CD4-positive, alpha-beta T cell treated with Interleukin-15 for 1 hour (primary cell): ENCODE measurements around the gene FAM180B.

Experiments
- DNase-seq: peaks from one replicate; pipeline ENCODE4 v3.0.0-alpha.2; 2020

FAM180B gene

DNA sequence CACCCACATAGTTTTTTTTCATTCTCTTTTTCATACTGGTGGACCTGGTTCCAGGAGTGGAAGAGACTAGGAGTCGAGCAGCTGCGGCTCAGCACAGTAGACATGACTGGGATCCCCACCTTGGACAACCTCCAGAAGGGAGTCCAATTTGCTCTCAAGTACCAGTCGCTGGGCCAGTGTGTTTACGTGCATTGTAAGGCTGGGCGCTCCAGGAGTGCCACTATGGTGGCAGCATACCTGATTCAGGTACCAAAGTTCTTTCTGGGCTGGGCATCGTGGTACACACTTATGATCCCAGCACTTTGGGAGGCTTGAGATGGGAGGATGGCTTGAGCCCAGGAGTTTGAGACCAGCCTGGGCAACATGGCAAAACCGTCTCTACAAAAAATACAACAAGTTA, 16.8 kb upstream of the FAM180B start:
- DNase-seq: no peak

- no peak for DNase-seq
These were observed 15.7 kb upstream of the FAM180B start for GRCh38 chr11:47570651-47571356.

- no peak for DNase-seq
These were observed 15.1 kb upstream of the FAM180B start for GRCh38 chr11:47571357-47571729.

DNA sequence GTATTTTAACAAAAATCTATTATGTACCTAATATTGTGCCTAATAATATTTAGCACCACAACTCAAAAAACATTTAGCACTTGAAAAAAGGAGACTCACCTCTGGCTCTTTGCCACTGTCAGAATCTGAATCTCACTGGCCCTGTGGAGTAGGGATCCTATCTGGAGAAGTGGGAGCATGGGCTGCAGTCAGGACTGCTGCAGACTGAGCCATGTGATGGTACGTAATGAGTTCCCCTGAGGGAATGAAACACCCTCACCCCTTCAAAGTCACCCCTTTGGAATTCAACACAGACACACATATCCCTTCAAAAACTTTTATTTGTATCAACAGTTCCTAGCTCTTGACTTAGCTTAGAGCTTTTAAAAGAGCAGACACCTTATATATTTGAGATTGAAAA, 14.6 kb upstream of the FAM180B start:
- DNase-seq: no peak

DNA sequence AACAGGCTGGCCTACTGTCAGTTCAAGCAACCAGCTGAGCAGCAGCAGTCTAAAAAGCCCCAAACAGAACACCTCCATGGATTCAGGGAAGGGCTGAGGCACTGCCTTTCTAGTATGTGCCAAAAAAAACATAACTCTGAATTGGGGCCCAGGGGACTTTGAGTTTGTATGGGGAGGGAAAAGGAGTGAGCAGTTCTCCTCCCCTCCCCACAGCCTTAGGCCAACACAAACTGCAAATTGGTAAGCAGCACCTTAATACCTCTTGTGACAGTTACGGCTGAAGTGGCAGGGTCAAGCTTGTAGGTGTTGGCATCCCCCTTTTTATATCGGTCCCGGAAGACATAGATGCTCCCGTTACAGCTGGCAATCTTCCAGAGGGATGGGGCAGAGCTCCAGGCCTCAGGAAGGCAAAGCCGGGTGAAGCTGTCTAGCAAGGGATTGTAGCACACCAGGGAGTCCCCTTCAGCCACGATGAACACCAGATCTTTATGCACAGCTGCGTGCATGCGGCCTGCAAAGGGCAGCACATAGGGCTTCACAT, 13.7 kb upstream of the FAM180B start:
- no peak for DNase-seq

GRCh38 chr11:47573321-47573720, 13.2 kb upstream of the FAM180B start:
- no peak for DNase-seq

DNA sequence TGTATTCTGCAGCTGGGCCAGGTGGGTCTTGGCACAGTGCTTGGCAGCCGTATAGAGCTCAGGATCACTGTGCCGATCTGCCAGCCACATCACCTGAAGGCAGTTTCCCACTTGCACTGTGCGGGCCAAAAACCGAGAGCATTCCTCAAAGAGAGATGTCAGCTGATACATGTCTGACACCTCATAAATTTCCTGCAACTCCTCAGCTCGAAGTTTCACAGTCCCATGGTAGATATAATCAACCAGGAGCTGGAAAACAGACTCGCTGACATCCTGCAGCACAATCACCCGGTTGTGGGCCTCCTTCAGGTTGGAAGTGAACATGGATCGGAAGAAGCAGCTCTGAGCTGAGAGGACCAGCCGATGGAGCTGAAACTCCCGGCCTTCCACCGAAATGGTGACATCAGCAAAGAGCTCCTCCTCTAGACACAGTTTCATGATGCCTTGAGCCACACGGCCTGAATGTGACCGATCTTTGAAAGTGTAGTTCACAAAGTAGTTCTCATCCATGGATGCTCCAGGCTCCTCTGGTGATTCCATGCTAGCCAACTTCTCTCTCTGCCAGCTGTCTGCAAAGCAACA, 8.9 kb upstream of the FAM180B start:
- DNase-seq: no peak

DNA sequence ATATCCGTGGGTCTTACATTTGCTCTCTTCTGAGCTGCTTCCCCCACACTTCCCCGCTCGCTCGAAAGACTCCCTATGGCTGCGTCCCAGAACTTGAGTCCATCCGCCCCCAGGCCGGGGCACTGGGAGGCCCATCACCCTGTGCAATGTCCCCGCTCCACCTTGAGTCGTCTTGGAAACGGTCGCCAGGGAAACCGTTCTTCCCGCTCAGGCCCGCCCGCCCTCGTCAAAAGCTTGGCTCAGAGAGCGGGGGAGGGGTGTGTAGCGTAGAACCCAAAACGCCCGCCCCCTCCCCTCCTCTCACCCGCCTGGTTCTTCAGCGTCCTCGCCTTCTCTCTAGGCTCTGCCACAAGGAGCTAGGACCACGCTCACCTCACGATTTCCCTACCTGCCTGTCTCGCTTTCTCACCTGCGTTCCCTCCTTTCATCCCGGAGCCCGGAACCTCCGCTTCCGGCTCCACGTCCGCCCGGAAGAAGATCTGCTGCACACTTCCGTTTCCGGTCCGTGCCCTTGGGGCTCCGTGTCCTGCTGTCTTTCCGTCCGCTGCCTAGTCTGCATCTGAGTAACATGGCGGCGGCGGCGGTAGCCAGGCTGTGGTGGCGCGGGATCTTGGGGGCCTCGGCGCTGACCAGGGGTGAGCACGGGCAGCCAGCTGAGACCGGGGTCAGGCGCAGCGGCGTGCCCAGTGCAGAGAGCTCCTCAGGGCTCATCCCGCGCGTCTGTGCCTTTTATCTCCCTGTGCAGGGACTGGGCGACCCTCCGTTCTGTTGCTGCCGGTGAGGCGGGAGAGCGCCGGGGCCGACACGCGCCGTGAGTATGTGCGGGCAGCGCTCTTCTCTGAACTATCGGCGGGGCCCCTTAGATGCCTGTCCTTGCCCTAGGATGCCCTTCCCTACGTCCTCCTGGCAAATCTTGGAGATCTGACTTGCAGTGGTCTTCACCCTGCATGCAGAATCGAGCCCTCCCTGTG, 7.7 kb upstream of the FAM180B start, which contains the start of the genes KBTBD4 and NDUFS3:
KBTBD4 (minus strand) TSS at position 447 of the 971 bp plus-strand sequence; CDS start at position 428, 19 bp downstream.
NDUFS3 (plus strand) TSS at position 551 of the 971 bp plus-strand sequence; CDS start at position 569, 18 bp downstream.
- DNase-seq: peak; percentile 83

DNA sequence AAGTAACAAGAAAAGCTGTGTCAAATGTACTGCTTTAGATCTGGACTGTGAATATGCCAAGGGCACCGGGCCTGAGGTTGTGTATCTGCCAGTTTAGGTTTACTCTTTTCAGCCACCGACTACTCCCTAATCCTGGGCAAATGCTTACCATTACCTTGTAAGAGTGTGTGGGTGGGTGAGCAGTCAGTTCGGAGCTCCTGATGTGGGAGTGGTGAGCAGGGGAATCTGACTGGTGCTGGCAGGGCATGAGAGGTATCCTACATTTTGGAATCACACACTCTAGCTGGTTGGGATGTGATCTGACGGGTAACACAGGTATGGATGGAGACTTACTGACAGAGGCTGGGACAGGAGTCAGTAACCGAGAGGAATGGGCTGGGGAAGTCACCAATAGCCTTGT, 2.6 kb upstream of the FAM180B start:
- no peak for DNase-seq

- no peak for DNase-seq
These were observed 700 bp downstream of the FAM180B start for GRCh38 chr11:47587039-47587716.

DNA sequence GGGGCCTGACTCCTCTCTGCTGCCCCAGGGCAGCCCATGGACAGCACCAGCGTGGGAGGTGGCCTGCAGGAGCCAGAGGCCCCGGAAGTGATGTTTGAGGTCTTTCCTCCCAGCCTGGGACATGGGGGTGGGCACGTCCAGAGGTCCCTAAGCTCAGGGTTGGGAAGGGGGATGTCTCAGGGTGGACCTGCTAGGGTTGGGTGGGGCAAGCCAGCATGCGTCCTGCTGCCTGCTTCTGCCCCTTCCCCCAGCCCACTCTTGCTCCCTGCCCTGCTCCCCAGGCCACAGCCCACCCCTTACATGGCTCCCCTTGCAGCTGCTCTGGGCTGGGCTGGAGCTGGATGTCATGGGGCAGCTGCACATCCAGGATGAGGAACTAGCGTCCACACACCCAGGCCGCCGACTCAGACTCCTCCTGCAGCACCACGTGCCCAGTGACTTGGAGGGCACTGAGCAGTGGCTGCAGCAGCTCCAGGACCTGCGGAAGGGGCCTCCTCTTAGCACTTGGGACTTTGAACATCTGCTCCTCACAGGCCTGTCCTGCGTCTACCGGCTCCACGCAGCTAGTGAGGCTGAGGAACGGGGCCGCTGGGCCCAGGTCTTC, 1.3 kb downstream of the FAM180B start:
- DNase-seq: peak; percentile 57

DNA sequence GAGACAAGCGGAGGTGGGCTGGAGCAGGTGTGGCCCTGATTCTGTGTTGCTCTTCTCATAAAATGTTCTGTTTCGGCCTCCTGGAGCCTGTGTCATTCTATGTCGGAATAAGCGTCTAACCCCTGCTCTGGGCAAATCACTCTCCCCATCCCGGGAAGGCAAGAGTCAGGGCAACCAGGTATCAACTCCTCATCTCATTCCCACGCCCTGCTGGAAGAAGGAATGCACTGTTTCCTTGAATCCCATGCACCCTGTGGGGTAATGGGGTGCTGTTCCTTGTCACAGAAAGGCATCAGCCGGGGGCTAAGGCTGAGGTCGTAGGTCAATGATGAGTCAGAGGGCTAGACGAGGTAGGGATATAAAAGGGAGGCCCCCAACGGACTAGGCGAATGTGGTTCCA, 2.6 kb downstream of the FAM180B start:
- no peak for DNase-seq

DNA sequence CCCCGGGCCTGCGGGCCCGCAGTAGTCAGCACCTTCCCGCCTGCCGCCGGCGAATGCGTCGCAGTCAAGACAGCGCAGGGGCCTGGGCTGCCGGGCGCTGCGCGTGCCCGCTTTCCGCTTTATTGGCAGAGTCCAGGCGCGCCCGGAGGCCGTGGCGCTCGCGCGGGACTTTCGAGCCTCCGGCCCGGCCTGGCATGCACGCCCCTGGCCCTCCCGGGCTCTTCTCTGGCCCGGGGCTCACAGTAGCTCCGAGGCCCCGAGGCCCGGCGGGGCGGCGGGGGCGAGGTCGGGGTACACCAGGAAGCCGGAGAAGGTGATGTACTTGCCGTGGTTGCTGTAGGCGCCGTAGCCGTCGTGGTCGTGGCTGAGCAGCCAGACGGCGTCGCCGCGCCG, 3.1 kb downstream of the FAM180B start:
- no peak for DNase-seq

- DNase-seq: no peak
These were observed 3.7 kb downstream of the FAM180B start for GRCh38 chr11:47589977-47590861.

GRCh38 chr11:47591764-47592163, 5.3 kb downstream of the FAM180B start:
- no peak for DNase-seq

DNA sequence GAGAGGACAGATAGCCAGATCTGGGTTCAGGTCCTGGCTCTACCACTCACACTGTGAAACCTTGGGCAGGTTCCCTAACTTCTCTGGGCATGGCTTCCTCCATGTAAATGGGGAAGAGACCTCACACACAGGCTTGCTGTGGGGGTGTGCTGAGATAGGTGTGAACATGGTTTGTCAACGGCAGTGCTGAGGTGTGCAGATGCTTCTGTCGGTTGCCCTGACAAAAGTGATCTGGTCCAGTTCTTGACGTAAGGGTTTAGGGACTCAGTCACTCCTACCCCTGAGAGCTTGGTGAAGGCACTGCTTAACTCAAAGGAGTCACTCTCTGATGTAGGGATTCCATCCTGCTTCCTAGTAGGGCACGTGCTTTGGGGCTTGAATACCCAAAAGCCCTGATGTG, 5.8 kb downstream of the FAM180B start:
- no peak for DNase-seq

GRCh38 chr11:47592970-47593369, 6.5 kb downstream of the FAM180B start:
- no peak for DNase-seq

GRCh38 chr11:47593492-47593933, 7.0 kb downstream of the FAM180B start:
- DNase-seq: no peak

GRCh38 chr11:47593934-47594855, 7.7 kb downstream of the FAM180B start, which contains the start of gene C1QTNF4:
Gene C1QTNF4, minus strand, starts transcription at chr11:47594411. Its CDS starts 3,601 bp downstream, at chr11:47590810.
- DNase-seq: no peak

DNA sequence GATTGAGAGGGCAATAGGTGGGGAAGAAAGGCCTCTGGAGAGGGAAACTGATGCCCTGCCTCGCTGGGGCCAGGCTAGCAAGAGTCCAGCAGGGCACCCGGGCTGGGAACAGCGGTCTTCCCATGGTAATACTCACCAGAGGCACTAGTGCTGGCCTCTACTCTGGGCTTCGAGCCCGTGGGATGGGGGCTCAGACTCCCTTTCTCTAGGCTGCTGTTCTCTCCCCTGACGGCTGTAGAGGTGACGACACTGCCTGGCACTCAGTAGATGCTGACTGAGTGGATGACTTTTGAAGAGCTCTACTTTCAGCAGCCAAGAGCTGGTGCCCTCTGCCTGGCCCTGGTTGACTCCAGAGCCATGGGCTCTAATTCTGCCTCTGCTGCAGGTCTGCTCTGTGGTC, 8.6 kb downstream of the FAM180B start:
- no peak for DNase-seq
